NCI-H524 treated with DMSO at 0.1 percent for 48 hours (cell line): ENCODE results near the gene TFCP2.

ENCODE experiments used
- DNase-seq: peaks from one replicate; lab custom pipeline; 2025; lab: John Stamatoyannopoulos, UW

Gene TFCP2

GRCh38 chr12:51197736-51198567 is 25.0 kb upstream of the TFCP2 start:
- no peak for DNase-seq

DNA sequence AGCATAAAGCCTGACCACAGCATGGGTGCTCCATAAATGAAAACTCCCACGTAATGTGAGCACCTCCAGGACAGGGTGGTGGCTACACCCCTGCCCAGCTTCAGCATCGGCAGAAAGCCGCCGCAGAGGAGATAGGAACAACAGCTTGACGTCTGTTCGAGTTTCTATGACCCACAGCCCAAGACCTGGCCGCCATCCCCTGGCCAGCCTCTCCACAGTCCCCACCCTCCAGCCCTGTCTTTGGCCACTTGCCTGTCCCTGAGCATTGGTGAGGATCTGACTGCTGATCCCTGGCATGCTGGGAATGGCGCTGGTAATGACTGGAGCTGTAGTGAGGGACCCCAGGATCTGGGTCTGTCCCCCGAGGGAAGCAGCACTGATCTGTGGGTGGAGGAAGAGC is 23.6 kb upstream of the TFCP2 start:
- DNase-seq: no peak

DNA sequence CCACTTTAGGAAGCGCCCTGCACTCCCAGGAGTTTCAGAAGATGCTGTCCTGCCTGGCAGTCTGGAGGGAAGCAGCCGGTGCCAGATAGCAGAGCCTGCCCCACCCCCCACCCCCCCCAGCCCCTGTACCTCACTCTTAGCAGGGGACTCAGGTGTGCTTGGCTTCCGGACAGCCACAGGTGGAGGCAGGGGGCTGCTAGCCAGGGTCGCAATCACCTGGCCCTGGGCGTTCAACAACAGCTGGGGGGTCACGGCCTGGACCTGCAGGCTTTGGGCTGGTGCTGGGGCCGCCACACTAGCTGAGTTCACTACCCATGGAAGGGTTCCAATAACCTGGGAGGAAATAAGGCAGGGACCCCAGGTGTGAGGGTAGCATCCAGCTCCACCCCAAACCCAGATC is 22.9 kb upstream of the TFCP2 start:
- DNase-seq: no peak

DNA sequence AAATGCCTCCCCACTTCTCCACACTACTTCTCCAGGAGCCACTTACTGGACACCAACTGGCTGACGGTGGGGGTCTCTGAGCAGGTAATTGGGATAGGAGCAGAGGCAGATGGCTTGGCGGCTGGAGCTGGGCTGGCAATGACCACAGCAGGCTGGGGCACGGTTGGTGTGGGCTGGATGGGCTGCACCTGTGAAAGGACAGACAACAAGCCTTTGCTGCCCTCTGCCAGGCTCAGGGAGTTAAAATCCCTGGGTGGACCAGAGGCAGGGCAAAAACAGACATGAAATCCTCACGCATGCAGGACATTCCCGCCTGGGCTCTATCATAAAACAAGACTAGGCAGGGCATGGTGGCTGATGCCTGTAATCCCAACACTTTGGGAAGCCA is 19.3 kb upstream of the TFCP2 start:
- DNase-seq: no peak

DNA sequence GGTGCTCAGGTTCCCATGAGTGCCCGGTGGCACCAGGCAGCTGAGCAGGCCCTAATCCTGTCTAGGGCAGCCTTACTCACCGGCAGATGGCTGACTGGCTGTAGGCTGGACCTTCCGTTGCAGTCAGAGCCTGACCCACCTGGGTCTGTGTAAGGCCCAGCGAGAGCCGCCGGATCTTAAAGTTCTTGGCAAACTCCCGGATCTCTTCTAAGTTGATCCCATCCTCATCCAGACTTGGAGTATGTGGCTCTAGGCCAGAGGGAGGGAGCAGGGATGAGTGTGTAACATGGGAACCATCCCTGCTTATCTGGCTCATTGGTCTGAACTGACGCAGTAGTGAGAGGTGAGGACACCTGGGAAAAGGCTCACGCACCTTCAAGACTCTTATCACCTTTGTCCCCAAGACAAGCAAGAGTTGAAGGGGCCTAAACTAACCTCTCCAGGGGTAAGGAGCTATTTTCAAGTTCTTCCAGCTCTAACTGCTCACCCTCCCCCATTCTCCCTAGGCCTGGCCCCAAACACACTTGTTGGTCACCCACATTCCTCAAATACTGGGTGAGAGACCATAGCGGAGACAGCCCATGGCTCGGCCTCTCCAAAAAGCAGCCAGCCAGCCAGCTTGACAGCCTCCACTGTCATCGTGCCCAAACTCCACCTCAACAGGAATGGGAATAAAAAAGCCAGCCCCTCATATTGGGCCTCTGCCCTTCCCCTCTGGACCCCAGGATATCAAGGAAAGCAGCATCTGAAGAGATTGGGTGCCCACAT is 18.8 kb upstream of the TFCP2 start:
- no peak for DNase-seq

DNA sequence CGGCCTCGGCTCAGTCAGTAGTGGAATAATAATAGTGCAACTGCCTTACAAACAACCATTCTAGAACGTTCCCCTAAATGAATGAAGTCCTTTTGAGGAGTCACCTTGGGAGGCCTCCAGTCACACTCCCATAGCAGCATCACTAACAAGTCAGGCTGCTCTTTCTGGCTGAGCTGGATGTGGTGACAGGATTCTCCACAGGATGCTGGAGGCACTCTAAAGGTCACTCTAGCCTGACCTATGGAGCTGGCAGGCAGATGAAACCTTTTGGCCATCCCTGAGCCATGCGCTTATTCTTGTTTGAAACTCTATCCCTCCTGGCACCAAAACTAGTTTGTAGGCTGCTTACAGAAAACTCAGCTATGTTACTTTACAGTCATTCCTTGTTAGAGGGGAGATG is 17.9 kb upstream of the TFCP2 start:
- no peak for DNase-seq

- DNase-seq: no peak
These were observed 16.9 kb upstream of the TFCP2 start for GRCh38 chr12:51189790-51190355.

GRCh38 chr12:51188359-51189051 is 15.6 kb upstream of the TFCP2 start:
- no peak for DNase-seq

GRCh38 chr12:51187370-51187987 is 14.5 kb upstream of the TFCP2 start:
- peak; percentile 53 for DNase-seq

DNA sequence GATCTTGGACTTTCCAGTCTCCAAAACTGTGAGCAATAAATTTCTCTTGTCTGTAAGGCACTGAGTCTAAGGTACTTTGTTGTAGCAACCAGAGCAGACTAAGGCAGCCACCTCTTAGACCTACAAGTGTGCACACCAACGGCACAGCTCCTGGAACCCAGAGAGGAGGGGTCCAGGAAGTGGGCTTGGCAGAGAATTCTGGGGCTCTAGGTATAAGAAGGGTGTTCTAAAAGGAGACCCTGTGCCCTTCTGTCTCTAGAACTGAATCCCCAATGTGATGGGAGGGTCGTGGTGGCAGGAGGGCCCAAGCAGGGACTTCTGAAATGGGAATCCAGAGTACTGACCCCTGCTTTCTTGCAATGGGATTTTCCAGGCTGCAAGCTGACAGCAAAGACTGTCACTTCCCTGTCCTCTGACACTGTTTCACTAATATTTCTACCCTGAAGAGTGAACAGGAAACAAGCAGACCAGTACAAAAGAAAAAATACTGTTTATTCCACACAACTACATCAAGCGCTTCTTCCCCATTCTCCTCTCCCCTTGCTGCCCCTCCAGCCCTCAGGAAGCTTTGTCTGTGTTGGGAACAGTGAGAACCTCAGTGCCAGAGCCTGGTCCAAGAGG is 13.6 kb upstream of the TFCP2 start:
- no peak for DNase-seq

DNA sequence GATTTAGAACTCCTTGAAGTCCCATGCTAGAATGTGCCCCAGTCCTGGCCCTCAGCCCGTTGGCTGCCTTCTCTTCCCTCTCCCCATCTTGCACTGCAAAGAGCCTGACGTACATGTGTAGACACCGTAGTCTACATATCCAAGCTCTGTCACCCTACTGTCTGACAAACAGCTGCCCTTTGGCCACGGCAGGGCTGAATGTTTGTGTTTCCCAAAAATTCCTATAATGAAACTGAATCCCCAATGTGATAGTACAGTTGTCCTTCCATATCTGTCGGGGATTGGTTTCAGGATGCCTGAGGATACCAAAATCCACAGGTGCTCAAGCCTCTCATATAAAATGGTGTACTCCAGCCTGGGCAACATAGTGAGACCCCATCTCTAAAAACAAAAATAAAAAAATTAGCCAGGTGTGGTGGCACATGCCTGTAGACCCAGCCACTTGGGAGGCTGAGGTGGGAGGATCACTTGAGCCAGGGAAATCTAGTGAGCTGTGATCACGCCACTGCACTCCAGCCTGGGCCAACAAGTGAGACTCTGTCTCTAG is 12.3 kb upstream of the TFCP2 start:
- no peak for DNase-seq

- DNase-seq: peak; percentile 86
These were observed 10.9 kb upstream of the TFCP2 start for GRCh38 chr12:51183816-51184215.

DNA sequence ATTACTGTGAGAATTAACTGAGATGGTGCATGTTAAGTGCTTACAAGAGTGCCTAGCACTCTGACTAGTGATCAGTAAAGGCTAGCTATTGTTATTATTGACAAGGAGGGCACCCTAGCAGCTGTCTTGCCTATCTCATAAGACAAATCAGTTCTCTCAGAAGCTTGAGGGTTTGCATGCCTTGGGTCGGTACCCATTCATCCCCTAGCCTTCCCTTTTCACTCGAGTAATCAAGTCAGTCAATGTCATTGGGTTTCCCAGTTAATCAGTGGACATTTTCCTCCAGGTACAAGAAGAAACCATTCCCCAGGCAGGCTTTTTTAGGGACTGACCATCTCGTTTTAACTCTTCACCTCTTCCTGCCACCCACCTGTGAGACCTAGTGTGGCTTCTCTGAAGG is 10.4 kb upstream of the TFCP2 start:
- no peak for DNase-seq

DNA sequence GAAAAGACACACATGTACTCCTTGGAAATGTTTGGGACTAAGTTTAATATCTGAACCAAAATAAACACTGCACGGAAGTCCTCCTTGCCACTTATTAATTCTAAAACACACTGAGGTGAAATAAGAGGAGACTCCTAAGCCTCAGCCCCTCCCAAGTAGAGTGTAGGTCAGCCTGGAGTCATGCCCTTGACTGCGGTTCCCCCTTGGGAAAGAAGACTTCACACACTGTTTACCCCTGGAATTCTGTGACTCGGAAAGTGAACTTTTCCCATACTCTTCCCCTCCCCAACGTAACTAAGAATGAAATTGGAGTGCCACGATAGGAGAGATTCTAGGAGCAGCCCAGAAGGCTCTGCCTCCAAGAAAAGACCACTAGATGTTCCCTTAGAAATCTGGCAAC is 8.6 kb upstream of the TFCP2 start:
- DNase-seq: no peak

GRCh38 chr12:51177897-51178296 is 5.0 kb upstream of the TFCP2 start:
- no peak for DNase-seq

GRCh38 chr12:51174501-51174900 is 1.6 kb upstream of the TFCP2 start:
- no peak for DNase-seq

DNA sequence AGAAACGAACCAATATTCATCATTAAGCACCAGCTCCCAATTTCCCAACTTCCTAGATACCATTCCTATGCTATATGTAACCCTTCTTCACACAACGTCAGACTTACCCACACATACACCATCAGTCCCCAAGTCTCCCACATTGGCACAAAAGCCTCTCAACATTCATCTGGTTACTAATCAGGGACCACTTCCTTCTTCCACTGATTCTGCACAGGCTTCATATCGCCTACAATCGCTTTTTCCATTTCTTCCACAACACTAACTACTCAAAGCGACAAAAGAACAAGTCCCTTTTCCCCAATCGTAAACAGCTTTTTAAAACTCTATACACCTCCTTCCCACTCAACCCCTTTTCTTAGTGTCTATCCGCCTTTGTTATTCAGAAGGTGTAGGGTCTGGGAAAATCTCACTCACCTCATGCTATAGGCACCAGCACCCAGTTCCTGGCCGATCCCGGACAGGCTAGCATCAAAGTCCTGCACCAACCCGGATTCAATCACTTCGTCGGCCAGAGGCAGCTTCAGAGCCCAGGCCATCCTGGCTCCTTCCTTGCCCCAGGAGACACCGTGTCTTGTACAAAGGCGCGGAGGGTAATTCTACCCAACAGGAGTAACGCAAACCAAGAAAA is 936 bp downstream of the TFCP2 start:
- no peak for DNase-seq

GRCh38 chr12:51163795-51164194 is 9.1 kb downstream of the TFCP2 start:
- DNase-seq: no peak

DNA sequence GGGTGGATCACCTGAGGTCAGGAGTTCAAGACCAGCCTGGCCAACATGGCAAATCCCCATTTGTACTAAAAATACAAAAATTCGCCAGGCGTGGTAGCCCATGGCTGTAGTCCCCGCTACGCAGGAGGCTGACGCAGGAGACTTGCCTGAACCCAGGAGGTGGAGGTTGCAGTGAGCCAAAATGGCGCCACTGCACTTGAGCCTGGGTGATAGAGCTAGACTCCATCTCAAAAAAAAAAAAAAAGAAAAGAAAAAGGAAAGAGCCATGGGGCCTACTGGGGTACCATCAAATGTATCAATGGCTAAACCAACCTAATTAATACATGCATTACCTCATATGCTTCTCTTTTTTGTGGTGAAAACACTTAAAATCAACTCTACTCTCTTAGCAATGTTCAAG is 10.7 kb downstream of the TFCP2 start:
- no peak for DNase-seq

GRCh38 chr12:51160814-51161459 is 12.0 kb downstream of the TFCP2 start:
- no peak for DNase-seq
